Lower leg skin (tissue), 4 donors: Measurements from ENCODE around the gene MAP2K6. TPM values are rescaled to one million over a fixed set of nuclear protein-coding genes. Genes with fewer than 3 reads are reported as not detected.
A peak's percentile ranks its signal among the peaks of the same experiment; 100 is the strongest.

Experiments used
- DNase-seq, 2 donors: peaks; one replicate each; pipeline ENCODE4 v3.0.0-alpha.2; 2019; ENCODE audit warnings: low spot score in 2 of 2
- H3K4me3 ChIP-seq: fragments of 200-600 bp; sonication (generic); 2 replicates; pipeline ENCODE4 v1.5.1; 2017; ENCODE audit warnings: mild to moderate bottlenecking, low read depth; ENCODE audit not compliant: poor library complexity, severe bottlenecking
- CTCF ChIP-seq, 3 donors: fragments of 450-650 bp; IDR thresholded peaks; one replicate each; pipeline ENCODE4 v1.5.1; 2016; ENCODE audit warnings: antibody characterized with exemption in 3 of 3, mild to moderate bottlenecking in 3 of 3, moderate library complexity in 2 of 3
- POLR2A ChIP-seq, 2 donors: fragments of 450-650 bp; IDR thresholded peaks; one replicate each; pipeline ENCODE4 v1.6.1; 2016 to 2017; ENCODE audit warnings: antibody characterized with exemption in 2 of 2, mild to moderate bottlenecking in 1 of 2, moderate library complexity in 1 of 2
- WGBS, 2 donors: methylation state at CpG; one replicate each; pipeline ENCODE4 v1.1.5; 2018; 5-methylcytosine and 5-hydroxymethylcytosine counted together
- intact Hi-C: fragments of 100-400 bp; cut with DNase I; formaldehyde crosslinking; loops from one replicate; pipeline ENCODE4 v1.15.0; 2023; ENCODE audit warnings: low total_unique reads
- total RNA-seq, 4 donors: library from RNA; depleted of rRNA; stranded (reverse); fragments of >200 nt; gene quantifications; one replicate each; pipeline ENCODE4 v1.1.0, GENCODE V29; 2016

MAP2K6 gene
- total RNA-seq, 4 donors from 2014 or later: 1.7 to 4.4 (median 2.0) TPM

DNA sequence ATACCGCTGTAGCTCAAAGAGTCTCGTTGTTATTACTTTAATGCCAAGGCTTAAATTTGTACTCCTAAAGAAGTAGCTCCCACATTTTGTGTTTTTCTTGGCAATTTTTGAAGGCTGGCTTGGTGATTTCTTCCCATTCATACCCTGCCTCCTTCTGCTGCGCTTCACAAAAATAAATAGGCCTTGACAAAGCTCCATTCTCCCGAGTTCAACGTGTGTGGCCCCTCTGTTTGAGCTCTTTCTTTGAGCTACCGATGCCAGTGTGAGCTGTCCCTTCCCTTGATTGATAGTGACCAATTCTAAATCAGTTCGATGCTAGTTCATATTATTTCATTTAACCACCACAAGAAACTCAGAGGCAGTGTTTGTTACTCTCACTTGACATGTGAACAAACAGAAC lies 96.8 kb downstream of the MAP2K6 start:
- intact Hi-C loops: no loop called here
- 87 to 90% methylated on average over 7 of the region's 7 CpGs for WGBS, 2 donors
- H3K4me3 ChIP-seq: no peak overlapping the region
- no peak for DNase-seq
- TF ChIP-seq POLR2A (IDR thresholded peaks at IDR 0.05): no peak
- no peak for TF ChIP-seq CTCF (IDR thresholded peaks at IDR 0.05)

DNA sequence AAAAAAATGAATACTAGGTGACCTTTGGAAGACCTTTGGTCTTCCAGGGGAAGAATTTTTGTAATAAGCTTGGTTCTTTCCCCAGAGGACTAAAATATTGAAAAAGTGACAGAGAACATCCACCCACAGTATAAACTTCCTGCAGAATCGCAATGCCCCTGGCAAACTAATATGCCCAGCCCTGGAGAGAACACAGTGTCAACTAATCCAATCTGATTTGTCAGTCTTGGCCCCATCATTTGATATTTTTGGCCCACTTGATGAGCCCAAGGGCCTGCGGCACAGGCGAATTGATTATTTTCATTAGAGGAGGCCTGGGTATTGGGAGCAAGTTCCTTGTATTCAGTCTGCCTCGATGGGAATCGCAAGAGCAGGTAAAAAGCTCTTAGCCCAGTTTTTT lies 98.4 kb downstream of the MAP2K6 start:
- WGBS, 2 donors: 60 to 83% methylated on average over 5 of the region's 5 CpGs
- DNase-seq: no peak
- no peak overlapping the region for H3K4me3 ChIP-seq
- intact Hi-C loops: no loop called here
- TF ChIP-seq POLR2A (IDR thresholded peaks at IDR 0.05): no peak
- no peak for TF ChIP-seq CTCF (IDR thresholded peaks at IDR 0.05)

- no peak for TF ChIP-seq CTCF (IDR thresholded peaks at IDR 0.05)
- no peak for TF ChIP-seq POLR2A (IDR thresholded peaks at IDR 0.05)
- no peak overlapping the region for H3K4me3 ChIP-seq
- intact Hi-C loops: no loop called here
- DNase-seq: no peak
- 86 to 97% methylated on average over 2 of the region's 2 CpGs for WGBS, 2 donors
Observed at GRCh38 chr17:69516225-69516624, 101.7 kb downstream of the MAP2K6 start.

GRCh38 chr17:69516911-69517310 lies 102.4 kb downstream of the MAP2K6 start:
- H3K4me3 ChIP-seq: no peak overlapping the region
- intact Hi-C loops: no loop called here
- WGBS, 2 donors: 93 to 97% methylated on average over 2 of the region's 2 CpGs
- TF ChIP-seq POLR2A (IDR thresholded peaks at IDR 0.05): no peak
- DNase-seq: no peak

DNA sequence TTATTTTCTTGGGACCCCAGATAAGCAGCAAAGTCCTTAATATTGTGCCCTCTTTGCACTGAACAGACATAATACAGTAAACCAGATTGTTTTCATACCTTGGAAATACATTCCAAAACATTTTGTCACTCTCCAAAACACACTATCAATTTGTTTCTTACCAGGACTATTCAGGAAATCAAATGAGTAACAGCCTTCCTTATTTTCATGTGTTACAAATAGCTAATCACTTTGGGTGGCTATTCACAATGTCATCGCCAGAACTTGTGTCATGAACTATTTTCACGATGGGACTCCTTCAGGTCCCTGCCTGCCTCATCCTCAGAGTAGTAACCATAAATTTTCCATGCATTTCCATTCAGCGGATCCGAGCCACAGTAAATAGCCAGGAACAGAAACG lies 104.5 kb downstream of the MAP2K6 start:
- no peak overlapping the region for H3K4me3 ChIP-seq
- intact Hi-C loops: no loop called here
- TF ChIP-seq POLR2A (IDR thresholded peaks at IDR 0.05) (no peak), CTCF (IDR thresholded peaks at IDR 0.05) (no peak)
- no peak for DNase-seq
- 94 to 95% methylated on average over 5 of the region's 5 CpGs for WGBS, 2 donors

DNA sequence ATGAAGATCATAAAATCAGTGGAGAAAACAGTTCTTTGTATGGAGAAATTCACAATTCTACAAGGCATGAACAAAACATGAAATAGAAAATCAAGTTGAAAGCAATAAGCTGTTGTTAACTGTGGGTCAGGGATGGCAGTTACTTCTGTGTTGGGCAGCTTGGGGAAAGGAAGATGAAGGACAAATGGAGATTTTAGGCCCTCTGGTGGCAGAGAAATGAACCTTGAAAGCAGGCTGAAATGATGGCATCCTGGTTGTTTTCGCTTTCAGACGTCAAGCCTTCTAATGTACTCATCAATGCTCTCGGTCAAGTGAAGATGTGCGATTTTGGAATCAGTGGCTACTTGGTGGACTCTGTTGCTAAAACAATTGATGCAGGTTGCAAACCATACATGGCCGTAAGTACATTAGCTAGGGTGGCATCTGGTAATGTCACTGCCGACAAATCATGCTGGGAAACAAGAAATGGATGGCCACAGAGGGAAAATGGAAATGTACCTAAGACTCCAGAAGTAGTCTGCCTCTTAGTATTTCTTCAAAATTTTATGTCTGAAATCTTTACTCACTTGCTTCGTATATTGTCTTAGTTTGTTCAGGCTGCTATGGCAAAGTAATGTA lies 108.9 kb downstream of the MAP2K6 start:
- intact Hi-C loops: no loop called here
- TF ChIP-seq POLR2A (IDR thresholded peaks at IDR 0.05): no peak
- peak in 1 of 3 donors; percentile 75 for TF ChIP-seq CTCF (IDR thresholded peaks at IDR 0.05)
- WGBS, 2 donors: 49 to 55% methylated on average over 7 of the region's 7 CpGs
- DNase-seq: no peak
- H3K4me3 ChIP-seq: no peak overlapping the region
